Breast epithelium (tissue), 3 donors: ENCODE results near the gene ETS1.

ENCODE experiments used
- POLR2A ChIP-seq: fragments of 450-650 bp; IDR thresholded peaks from one replicate; pipeline ENCODE4 v1.6.1; 2016; ENCODE audit warnings: antibody characterized with exemption, mild to moderate bottlenecking, moderate library complexity
- POLR2AphosphoS5 ChIP-seq, 3 donors: sonication (generic); formaldehyde crosslinking; IDR thresholded peaks; one replicate each; pipeline ENCODE4 v1.6.1; 2017; ENCODE audit warnings: antibody characterized with exemption in 3 of 3

DNA sequence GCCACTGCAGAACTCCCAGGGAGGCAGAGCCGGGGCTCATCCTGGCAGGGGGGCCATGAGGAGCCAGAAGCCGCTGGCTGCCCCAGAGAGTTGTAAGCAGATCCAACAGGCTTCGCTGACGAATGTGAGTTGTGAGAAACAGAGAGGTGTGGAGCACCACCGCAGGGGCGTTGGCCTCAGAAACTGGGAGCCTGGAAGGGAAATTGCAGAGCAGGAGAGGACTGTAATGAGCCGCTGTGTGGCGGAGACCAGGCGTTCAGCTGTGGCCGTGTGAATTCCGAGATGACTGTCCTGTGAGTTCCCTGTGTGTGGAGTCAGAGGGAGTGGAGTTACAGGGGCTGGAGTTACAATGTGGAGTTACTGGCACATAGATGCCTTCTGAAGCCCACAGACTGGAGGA is 27.7 kb upstream of the ETS1 start:
- TF ChIP-seq POLR2A, result no peak
- TF ChIP-seq POLR2AphosphoS5 (IDR thresholded peaks at IDR 0.05), result no peak
